DOHH2 (cell line): ENCODE data around the gene AQP5.

Source experiments
- H3F3A ChIP-seq: fragments of 200-600 bp; sonication (generic), shearing (Covaris generic); 2 replicates; pipeline ENCODE4 v1.6.0; 2016; ENCODE audit warnings: antibody characterized with exemption, mild to moderate bottlenecking; ENCODE audit not compliant: control insufficient read depth, insufficient read depth
- H3K27ac ChIP-seq: fragments of 200-600 bp; sonication (generic); 2 replicates; pipeline ENCODE4 v1.5.1; 2014; ENCODE audit warnings: low read depth, mild to moderate bottlenecking, low read length, moderate library complexity
- H3K27me3 ChIP-seq: fragments of 200-600 bp; sonication (generic); 2 replicates; pipeline ENCODE4 v1.6.1; 2014; ENCODE audit warnings: mild to moderate bottlenecking, low read length, mixed read lengths; ENCODE audit not compliant: control insufficient read depth
- H3K36me3 ChIP-seq: fragments of 200-600 bp; sonication (generic); 2 replicates; pipeline ENCODE4 v1.6.1; 2014; ENCODE audit warnings: mild to moderate bottlenecking, low read length, moderate library complexity, mixed read lengths; ENCODE audit not compliant: control insufficient read depth
- H3K4me1 ChIP-seq: fragments of 200-600 bp; sonication (generic); 2 replicates; pipeline ENCODE4 v1.6.1; 2014; ENCODE audit warnings: mild to moderate bottlenecking, low read length, mixed read lengths; ENCODE audit not compliant: control insufficient read depth
- H3K4me2 ChIP-seq: fragments of 200-600 bp; sonication (generic); 2 replicates; pipeline ENCODE4 v1.6.0; 2014; ENCODE audit warnings: mild to moderate bottlenecking, low read length, moderate library complexity
- H3K4me3 ChIP-seq: fragments of 200-600 bp; sonication (generic); 2 replicates; pipeline ENCODE4 v1.5.1; 2014; ENCODE audit warnings: mild to moderate bottlenecking, low read length, mixed read lengths
- H3K79me2 ChIP-seq: fragments of 200-600 bp; sonication (generic); 2 replicates; pipeline ENCODE4 v1.6.1; 2014; ENCODE audit warnings: mild to moderate bottlenecking, low read length, mixed read lengths; ENCODE audit not compliant: control insufficient read depth
- H3K9me2 ChIP-seq: fragments of 200-600 bp; sonication (generic); replicated peaks from 2 replicates; pipeline ENCODE4 v1.6.1; 2014; ENCODE audit warnings: mild to moderate bottlenecking, low read length, mixed read lengths; ENCODE audit not compliant: control insufficient read depth
- H3K9me3 ChIP-seq: fragments of 200-600 bp; sonication (generic); 2 replicates; pipeline ENCODE4 v1.6.1; 2014; ENCODE audit warnings: antibody characterized with exemption, low read length, mixed read lengths; ENCODE audit not compliant: control insufficient read depth, insufficient read depth
- H4K20me1 ChIP-seq: fragments of 200-600 bp; sonication (generic); 2 replicates; pipeline ENCODE4 v1.6.0; 2014; ENCODE audit warnings: low read depth, mild to moderate bottlenecking, antibody characterized with exemption, low read length, moderate library complexity; ENCODE audit not compliant: control insufficient read depth, insufficient read depth
- CTCF ChIP-seq: fragments of 200-600 bp; sonication (generic); IDR thresholded peaks from one replicate; pipeline ENCODE4 v1.5.1; 2014; ENCODE audit warnings: antibody characterized with exemption, mild to moderate bottlenecking, low read depth, low read length; ENCODE audit not compliant: poor library complexity, severe bottlenecking
- EZH2phosphoT487 ChIP-seq: fragments of 200-600 bp; sonication (generic); IDR thresholded peaks from 2 replicates; pipeline ENCODE4 v1.6.1; 2017; ENCODE audit warnings: borderline replicate concordance, mild to moderate bottlenecking, antibody characterized with exemption, low read length, moderate library complexity, mixed read lengths

The AQP5 gene

GRCh38 chr12:49946497-49946896 is 15.2 kb upstream of the AQP5 start:
- TF ChIP-seq CTCF (no peak), EZH2phosphoT487 (no peak)
- H3K27me3 ChIP-seq: no peaks in the 10 kb centered on the region
- H3K9me3 ChIP-seq: no peaks in the 10 kb centered on the region
- H3F3A ChIP-seq: 0 out of 2 replicates have a peak, but pooled peaks cover 2% of the 10 kb centered on the region
- no peaks in the 10 kb centered on the region for H3K79me2 ChIP-seq
- H3K36me3 ChIP-seq: no peaks in the 10 kb centered on the region
- no peaks in the 10 kb centered on the region for H3K9me2 ChIP-seq
- H3K4me1 ChIP-seq: peaks cover 12% of the 10 kb centered on the region
- no peak overlapping the region for H3K4me3 ChIP-seq
- H3K4me2 ChIP-seq: no peak overlapping the region
- H4K20me1 ChIP-seq: no peaks in the 10 kb centered on the region
- H3K27ac ChIP-seq: no peak overlapping the region

GRCh38 chr12:49947593-49948226 is 14.0 kb upstream of the AQP5 start:
- peaks cover 12% of the 10 kb centered on the region for H3K4me1 ChIP-seq
- TF ChIP-seq EZH2phosphoT487 (no peak), CTCF (no peak)
- H3F3A ChIP-seq: 0 out of 2 replicates have a peak, but pooled peaks cover 2% of the 10 kb centered on the region
- H3K79me2 ChIP-seq: no peaks in the 10 kb centered on the region
- H3K4me3 ChIP-seq: no peak overlapping the region
- no peaks in the 10 kb centered on the region for H4K20me1 ChIP-seq
- no peak overlapping the region for H3K4me2 ChIP-seq
- no peaks in the 10 kb centered on the region for H3K9me3 ChIP-seq
- no peaks in the 10 kb centered on the region for H3K36me3 ChIP-seq
- H3K9me2 ChIP-seq: no peaks in the 10 kb centered on the region
- no peak overlapping the region for H3K27ac ChIP-seq
- no peaks in the 10 kb centered on the region for H3K27me3 ChIP-seq

- Histone ChIP-seq H3F3A (0 out of 2 replicates have a peak, but pooled peaks cover 2% of the 10 kb centered on the region), H3K27ac (no peak overlapping the region), H3K36me3 (no peaks in the 10 kb centered on the region), H3K9me2 (no peaks in the 10 kb centered on the region), H3K9me3 (no peaks in the 10 kb centered on the region), H3K4me2 (no peak overlapping the region), H3K27me3 (no peaks in the 10 kb centered on the region), H3K79me2 (no peaks in the 10 kb centered on the region), H4K20me1 (no peaks in the 10 kb centered on the region), H3K4me3 (no peak overlapping the region), H3K4me1 (peaks cover 12% of the 10 kb centered on the region)
- TF ChIP-seq EZH2phosphoT487 (no peak), CTCF (no peak)
Observed at GRCh38 chr12:49948866-49949845, 12.5 kb upstream of the AQP5 start.
